MCF 10A (cell line): ENCODE measurements around the gene TERT. TPM values are rescaled to one million over a fixed set of nuclear protein-coding genes. Genes with fewer than 3 reads are reported as not detected.
"Not testable (repeated sequence)": the region's sequence is repeated elsewhere in the genome, so short reads cannot be mapped to it uniquely, and the experiment has no call there.

Experiments used
- BruUV-seq: library from RNA; stranded (reverse); fragments of 400-500 nt; replicated peaks from 2 replicates; lab custom pipeline; 2021; lab: Mats Ljungman, UMichigan
- CTCF ChIA-PET: fragments of 300-600 bp; sonication (Branson Sonifier 250); formaldehyde crosslinking; extraction: SDS; loops from one replicate; lab custom pipeline; 2021; ENCODE audit warnings: antibody characterized with exemption, inconsistent platforms; lab: Yijun Ruan, JAX
- POLR2A ChIA-PET: fragments of 300-600, 350-650 bp; sonication (Branson Sonifier 250); formaldehyde crosslinking; extraction: SDS; loops from one replicate; lab custom pipeline; 2020; ENCODE audit warnings: antibody characterized with exemption, inconsistent platforms; lab: Yijun Ruan, JAX
- DNase-seq: peaks from one replicate; pipeline ENCODE4 v3.0.0-alpha.2; 2018; ENCODE audit not compliant: unreplicated experiment
- H3K27ac Mint-ChIP-seq: one replicate; pipeline ENCODE4 v1.8.0; 2022; ENCODE audit warnings: mild to moderate bottlenecking, low read depth, mixed read lengths; ENCODE audit not compliant: unreplicated experiment
- H3K27me3 Mint-ChIP-seq: one replicate; pipeline ENCODE4 v1.8.0; 2022; ENCODE audit warnings: mixed read lengths; ENCODE audit not compliant: insufficient read depth, unreplicated experiment
- H3K36me3 Mint-ChIP-seq: one replicate; pipeline ENCODE4 v1.8.0; 2022; ENCODE audit warnings: mild to moderate bottlenecking, moderate library complexity, mixed read lengths; ENCODE audit not compliant: insufficient read depth, unreplicated experiment
- H3K4me1 Mint-ChIP-seq: one replicate; pipeline ENCODE4 v1.8.0; 2022; ENCODE audit warnings: mixed read lengths; ENCODE audit not compliant: insufficient read depth, unreplicated experiment
- H3K4me3 Mint-ChIP-seq: one replicate; pipeline ENCODE4 v1.8.0; 2022; ENCODE audit warnings: mild to moderate bottlenecking, moderate library complexity, mixed read lengths; ENCODE audit not compliant: unreplicated experiment
- H3K9me3 Mint-ChIP-seq: one replicate; pipeline ENCODE4 v1.8.0; 2022; ENCODE audit warnings: mixed read lengths; ENCODE audit not compliant: unreplicated experiment
- CTCF ChIP-seq: fragments of 200-600 bp; IDR thresholded peaks from one replicate; pipeline ENCODE4 v1.8.0; 2022; ENCODE audit warnings: antibody characterized with exemption, mild to moderate bottlenecking; ENCODE audit not compliant: unreplicated experiment
- intact Hi-C: fragments of 100-400 bp; cut with micrococcal nuclease; formaldehyde crosslinking; loops from 2 replicates; pipeline ENCODE4 v1.14.1; 2022
- total RNA-seq: library from RNA; stranded (reverse); gene quantifications from 2 replicates; pipeline ENCODE4 v1.2.3, GENCODE V29; 2022

The TERT gene
- total RNA-seq, 1 experiment from 2014 or later: 0.16 TPM

- Mint-ChIP-seq H3K4me1 (no peaks in the 10 kb centered on the region), H3K4me3 (no peak overlapping the region), H3K9me3 (peaks cover 17% of the 10 kb centered on the region), H3K36me3 (peaks cover 5% of the 10 kb centered on the region), H3K27ac (no peak overlapping the region), H3K27me3 (peaks cover 10% of the 10 kb centered on the region)
- DNase-seq: no peak
- intact Hi-C loops: no loop called here
- BruUV-seq: no TSS peak
- no peak for TF ChIP-seq CTCF
- CTCF ChIA-PET: interaction anchor here (0.7 kb wide), 1 partner anchor 65 kb away, joined by 3 read pairs; no protein-coding TSS in a partner anchor
- POLR2A ChIA-PET: no interaction called here
Observed at GRCh38 chr5:1232780-1233179, 62.1 kb downstream of the TERT start.

- TF ChIP-seq CTCF: no peak
- ChIA-PET POLR2A (no interaction called here), CTCF (no interaction called here)
- no peak for DNase-seq
- intact Hi-C loops: no loop called here
- H3K36me3 Mint-ChIP-seq: peaks cover 5% of the 10 kb centered on the region
- no peaks in the 10 kb centered on the region for H3K4me1 Mint-ChIP-seq
- H3K4me3 Mint-ChIP-seq: no peak overlapping the region
- H3K27ac Mint-ChIP-seq: no peak overlapping the region
- no TSS peak for BruUV-seq
- H3K27me3 Mint-ChIP-seq: peaks cover 10% of the 10 kb centered on the region
- H3K9me3 Mint-ChIP-seq: peaks cover 10% of the 10 kb centered on the region
Observed at GRCh38 chr5:1231354-1231905, 63.4 kb downstream of the TERT start.

- POLR2A ChIA-PET: no interaction called here
- Mint-ChIP-seq H3K9me3 (peaks cover 1% of the 10 kb centered on the region), H3K27me3 (peaks cover 19% of the 10 kb centered on the region), H3K36me3 (peaks cover 5% of the 10 kb centered on the region), H3K4me1 (no peaks in the 10 kb centered on the region), H3K4me3 (no peak overlapping the region), H3K27ac (no peak overlapping the region)
- intact Hi-C loops: no loop called here
- BruUV-seq: no TSS peak
- CTCF ChIA-PET: interaction anchor here (0.5 kb wide), 1 partner anchor 25 kb away, joined by 5 read pairs; no protein-coding TSS in a partner anchor
- TF ChIP-seq CTCF: no peak
- no peak for DNase-seq
Observed at GRCh38 chr5:1230551-1230950, 64.3 kb downstream of the TERT start.

- ChIA-PET CTCF (no interaction called here), POLR2A (no interaction called here)
- Mint-ChIP-seq H3K27ac (no peak overlapping the region), H3K36me3 (peaks cover 5% of the 10 kb centered on the region), H3K4me3 (no peak overlapping the region), H3K9me3 (no peaks in the 10 kb centered on the region), H3K4me1 (no peaks in the 10 kb centered on the region), H3K27me3 (peaks cover 21% of the 10 kb centered on the region)
- no peak for DNase-seq
- intact Hi-C loops: no loop called here
- TF ChIP-seq CTCF: no peak
- BruUV-seq: no TSS peak
Observed at GRCh38 chr5:1229822-1230221, 65.0 kb downstream of the TERT start.

- H3K36me3 Mint-ChIP-seq, CTCF ChIA-PET, H3K4me3 Mint-ChIP-seq, DNase-seq, H3K27ac Mint-ChIP-seq, POLR2A ChIA-PET, BruUV-seq, H3K4me1 Mint-ChIP-seq, intact Hi-C loops, H3K9me3 Mint-ChIP-seq: not testable (repeated sequence)
- H3K27me3 Mint-ChIP-seq: peaks cover 21% of the 10 kb centered on the region
Observed at GRCh38 chr5:1229023-1229422, 65.8 kb downstream of the TERT start.
